H9 (cell line): ENCODE data around the gene MAP2K2. TPM values are rescaled to one million over a fixed set of nuclear protein-coding genes. Genes with fewer than 3 reads are reported as not detected.

ENCODE experiments used
- DNase-seq: peaks from one replicate; pipeline ENCODE4 v3.0.0-alpha.2; 2017
- H2AFZ ChIP-seq: one replicate; pipeline ENCODE4 v1.6.1; 2013; ENCODE audit warnings: mild to moderate bottlenecking, low read length, control low read depth, moderate library complexity
- H2AK5ac ChIP-seq: 2 replicates; pipeline ENCODE4 v1.6.1; 2013; ENCODE audit warnings: low read length, control low read depth, mixed read lengths; ENCODE audit not compliant: insufficient read length
- H2BK120ac ChIP-seq: one replicate; pipeline ENCODE4 v1.6.1; 2013; ENCODE audit warnings: low read depth, mild to moderate bottlenecking, low read length, control low read depth, inconsistent platforms; ENCODE audit not compliant: poor library complexity, severe bottlenecking
- H2BK12ac ChIP-seq: 2 replicates; pipeline ENCODE4 v1.6.1; 2013; ENCODE audit warnings: low read length, control low read depth, mixed read lengths, low read depth; ENCODE audit not compliant: insufficient read length
- H2BK15ac ChIP-seq: 2 replicates; pipeline ENCODE4 v1.6.1; 2013; ENCODE audit warnings: low read depth, low read length, control low read depth
- H2BK20ac ChIP-seq: one replicate; pipeline ENCODE4 v1.6.1; 2013; ENCODE audit warnings: low read depth, mild to moderate bottlenecking, low read length, control low read depth, inconsistent platforms; ENCODE audit not compliant: poor library complexity, severe bottlenecking
- H2BK5ac ChIP-seq: 2 replicates; pipeline ENCODE4 v1.6.1; 2013; ENCODE audit warnings: low read length, control low read depth, mixed read lengths; ENCODE audit not compliant: insufficient read length
- H3K14ac ChIP-seq: 2 replicates; pipeline ENCODE4 v1.6.1; 2013; ENCODE audit warnings: low read length, control low read depth; ENCODE audit not compliant: insufficient read depth
- H3K18ac ChIP-seq: 2 replicates; pipeline ENCODE4 v1.6.1; 2013; ENCODE audit warnings: low read depth, mild to moderate bottlenecking, mixed read lengths, low read length, control low read depth; ENCODE audit not compliant: insufficient read length
- H3K23ac ChIP-seq: 2 replicates; pipeline ENCODE4 v1.6.1; 2013; ENCODE audit warnings: low read length, control low read depth, mixed read lengths, low read depth; ENCODE audit not compliant: insufficient read length
- H3K23me2 ChIP-seq: 2 replicates; pipeline ENCODE4 v1.6.1; 2013; ENCODE audit warnings: low read depth, mild to moderate bottlenecking, mixed read lengths, low read length, control low read depth; ENCODE audit not compliant: insufficient read length, poor library complexity, severe bottlenecking
- H3K27ac ChIP-seq: 2 replicates; pipeline ENCODE4 v1.5.1; 2013; ENCODE audit warnings: low read length, control low read depth, mixed read lengths, low read depth; ENCODE audit not compliant: insufficient read length
- H3K27me3 ChIP-seq: 2 replicates; pipeline ENCODE4 v1.6.1; 2013; ENCODE audit warnings: low read length, control low read depth, inconsistent platforms; ENCODE audit not compliant: insufficient read depth
- H3K4ac ChIP-seq: 2 replicates; pipeline ENCODE4 v1.6.1; 2013; ENCODE audit warnings: low read depth, mild to moderate bottlenecking, control low read depth, inconsistent platforms, low read length, moderate library complexity
- H3K4me1 ChIP-seq: 2 replicates; pipeline ENCODE4 v1.6.1; 2013; ENCODE audit warnings: low read length, control low read depth, inconsistent platforms; ENCODE audit not compliant: insufficient read depth
- H3K4me2 ChIP-seq: 2 replicates; pipeline ENCODE4 v1.6.1; 2013; ENCODE audit warnings: low read length, control low read depth, mixed read lengths; ENCODE audit not compliant: insufficient read length, insufficient read depth
- H3K56ac ChIP-seq: 2 replicates; pipeline ENCODE4 v1.6.1; 2013; ENCODE audit warnings: low read depth, mild to moderate bottlenecking, mixed read lengths, low read length, control low read depth; ENCODE audit not compliant: insufficient read length
- H3K79me1 ChIP-seq: 2 replicates; pipeline ENCODE4 v1.6.1; 2013; ENCODE audit warnings: low read depth, mild to moderate bottlenecking, moderate library complexity, low read length, control low read depth, inconsistent platforms; ENCODE audit not compliant: insufficient read depth, poor library complexity, severe bottlenecking
- H3K79me2 ChIP-seq: 2 replicates; pipeline ENCODE4 v1.6.1; 2013; ENCODE audit warnings: low read length, control low read depth, inconsistent platforms; ENCODE audit not compliant: insufficient read depth
- H3K9ac ChIP-seq: 2 replicates; pipeline ENCODE4 v1.6.1; 2013; ENCODE audit warnings: low read length, control low read depth, mixed read lengths; ENCODE audit not compliant: insufficient read length; ENCODE audit errors: extremely low read depth
- H3K9me3 ChIP-seq: one replicate; pipeline ENCODE4 v1.6.1; 2013; ENCODE audit warnings: low read depth, low read length, inconsistent platforms; ENCODE audit not compliant: control insufficient read depth
- H3T11ph ChIP-seq: one replicate; pipeline ENCODE4 v1.6.1; 2013; ENCODE audit warnings: mild to moderate bottlenecking, low read length, control low read depth, inconsistent platforms
- H4K20me1 ChIP-seq: one replicate; pipeline ENCODE4 v1.6.1; 2013; ENCODE audit not compliant: control insufficient read depth, insufficient read length, insufficient read depth
- H4K5ac ChIP-seq: 2 replicates; pipeline ENCODE4 v1.6.1; 2013; ENCODE audit warnings: low read depth, mild to moderate bottlenecking, mixed read lengths, low read length, control low read depth; ENCODE audit not compliant: insufficient read length
- H4K8ac ChIP-seq: replicated peaks from 2 replicates; pipeline ENCODE4 v1.6.1; 2013; ENCODE audit warnings: low read length, control low read depth, mixed read lengths, low read depth; ENCODE audit not compliant: insufficient read length
- H4K91ac ChIP-seq: 2 replicates; pipeline ENCODE4 v1.6.1; 2013; ENCODE audit warnings: low read depth, mild to moderate bottlenecking, moderate library complexity, mixed read lengths, low read length, control low read depth; ENCODE audit not compliant: insufficient read length
- H3K27ac Mint-ChIP-seq, 3 experiments: 2 replicates in 2 of 3; 3 replicates in 1 of 3; pipeline ENCODE4 v1.8.0; 2020 to 2021; ENCODE audit warnings: mixed read lengths in 3 of 3, mild to moderate bottlenecking in 1 of 3, moderate library complexity in 1 of 3
- H3K27me3 Mint-ChIP-seq: 2 replicates; pipeline ENCODE4 v1.8.0; 2021; ENCODE audit warnings: low read depth, mild to moderate bottlenecking, moderate library complexity, mixed read lengths
- H3K36me3 Mint-ChIP-seq, 3 experiments: 2 replicates in 2 of 3; 3 replicates in 1 of 3; pipeline ENCODE4 v1.8.0; 2020 to 2021; ENCODE audit warnings: low read depth in 3 of 3, mixed read lengths in 3 of 3; ENCODE audit not compliant: insufficient read depth in 1 of 3
- H3K4me1 Mint-ChIP-seq, 2 experiments: 2 replicates each; pipeline ENCODE4 v1.8.0; 2020; ENCODE audit warnings: mixed read lengths in 2 of 2
- H3K4me3 Mint-ChIP-seq, 2 experiments: 2 replicates in 1 of 2; 3 replicates in 1 of 2; pipeline ENCODE4 v1.8.0; 2020 to 2021; ENCODE audit warnings: mild to moderate bottlenecking in 2 of 2, mixed read lengths in 2 of 2, moderate library complexity in 1 of 2
- H3K9me3 Mint-ChIP-seq, 2 experiments: 2 replicates in 1 of 2; 3 replicates in 1 of 2; pipeline ENCODE4 v1.8.0; 2020; ENCODE audit warnings: mild to moderate bottlenecking in 2 of 2, mixed read lengths in 2 of 2, moderate library complexity in 1 of 2
- CTCF ChIP-seq: fragments of 200-600 bp; sonication (generic); conservative IDR thresholded peaks from 3 replicates; pipeline ENCODE4 v1.8.0; 2021; ENCODE audit warnings: antibody characterized with exemption, mild to moderate bottlenecking
- WGBS: extraction: QIAGEN DNeasy Blood & Tissue Kit; methylation state at CpG from one replicate; pipeline ENCODE4 v1.1.7; 2013; ENCODE audit warnings: missing lambda C conversion rate, low lambda C conversion rate, mixed read lengths; ENCODE audit not compliant: insufficient read length; ENCODE audit errors: extremely low coverage; 5-methylcytosine and 5-hydroxymethylcytosine counted together
- total RNA-seq: library from RNA; stranded (reverse); gene quantifications from 2 replicates; pipeline ENCODE4 v1.2.1, GENCODE V29; 2021

Gene MAP2K2
- total RNA-seq, 1 experiment from 2014 or later = 167 TPM

- Histone ChIP-seq H2BK15ac (no peak overlapping the region), H3K79me1 (peaks cover 7% of the 10 kb centered on the region), H4K20me1 (no peaks in the 10 kb centered on the region), H2BK5ac (no peak overlapping the region), H3K56ac (no peak overlapping the region), H3K27me3 (no peaks in the 10 kb centered on the region), H4K8ac (no peak overlapping the region), H3K4me2 (peak overlapping the region; percentile 88), H3K27ac (no peak overlapping the region), H3T11ph (no peak overlapping the region), H2BK12ac (no peak overlapping the region), H3K4me1 (peaks cover 2% of the 10 kb centered on the region; the same call in 1 of the 2 replicates), H3K4ac (no peak overlapping the region), H3K23me2 (peaks cover 11% of the 10 kb centered on the region), H3K18ac (no peak overlapping the region), H3K14ac (peak overlapping the region; percentile 63; the same call in 1 of the 2 replicates), H2AK5ac (no peak overlapping the region), H3K9ac (peak overlapping the region; percentile 96), H3K23ac (no peak overlapping the region), H2AFZ (no peak overlapping the region), H4K91ac (no peak overlapping the region), H2BK120ac (no peak overlapping the region), H4K5ac (no peak overlapping the region), H3K9me3 (no peaks in the 10 kb centered on the region), H2BK20ac (no peak overlapping the region), H3K79me2 (peaks cover 11% of the 10 kb centered on the region; the same call in 1 of the 2 replicates)
- WGBS = no CpG with 5 or more reads among the region's 5 CpGs
- no peak for TF ChIP-seq CTCF
- DNase-seq = no peak
- Mint-ChIP-seq H3K27me3 (peaks cover 2% of the 10 kb centered on the region; the same call in 1 of the 2 replicates), H3K4me3 (peak overlapping the region; percentile 87 to 98), H3K36me3 (peaks cover 4 to 18% (median 16%) of the 10 kb centered on the region in 3 experiments; a peak in 6 of 7 replicates), H3K4me1 (peaks cover 12 to 14% of the 10 kb centered on the region in 2 experiments), H3K27ac (peak overlapping the region; percentile 32 to 92 (median 91); a peak in 4 of 7 replicates), H3K9me3 (no peaks in the 10 kb centered on the region; a peak in 2 of 5 replicates)
Measured at GRCh38 chr19:4122480-4122879, 1.4 kb downstream of the MAP2K2 start.
